ENCODE data around the gene SH3PXD2A. TPM values are rescaled to one million over a fixed set of nuclear protein-coding genes. Genes with fewer than 3 reads are reported as not detected.

The SH3PXD2A gene
- total and polyA plus RNA-seq, 10 of the 15 experiments (the other 5 are each of a cell fraction or from before 2014, with no cell fraction given) = 0.63 to 14.0 (median 4.4) TPM

- no peak for DNase-seq (ENCODE audit: low read depth, low spot score)
- no peak for ATAC-seq
- Histone ChIP-seq H3K9me3 (replicated peaks; ENCODE audit: control insufficient read depth, insufficient read depth, low read length) (no peaks in the 10 kb centered on the region), H3K9ac (ENCODE audit: control insufficient read depth, insufficient read depth, low read length) (no peak overlapping the region), H3K4me2 (ENCODE audit: control insufficient read depth, insufficient read depth) (no peak overlapping the region), H3K4me1 (ENCODE audit: control insufficient read depth, insufficient read depth, low read length) (no peaks in the 10 kb centered on the region), H2AFZ (ENCODE audit: control insufficient read depth, low read depth, low read length) (no peak overlapping the region), H3K4me3 (no peak overlapping the region), H4K20me1 (ENCODE audit: control insufficient read depth, insufficient read depth) (no peaks in the 10 kb centered on the region), H3K27me3 (replicated peaks in 1 of 2; ENCODE audit: control insufficient read depth in 2 of 2, insufficient read depth in 2 of 2, low read length in 1 of 2) (no peaks in the 10 kb centered on the region), H3K36me3 (ENCODE audit: control insufficient read depth in 2 of 2, insufficient read depth in 2 of 2, low read length in 1 of 2) (peaks cover 5 to 8% of the 10 kb centered on the region in 2 experiments; a peak in 3 of 4 replicates), H3K27ac (ENCODE audit: control insufficient read depth, insufficient read depth) (no peak overlapping the region), H3K79me2 (ENCODE audit: control insufficient read depth, insufficient read depth, low read length) (no peaks in the 10 kb centered on the region)
- no peak for FAIRE-seq
- SMC1A ChIA-PET (ENCODE audit: uncharacterized antibody, unreplicated experiment) = no interaction called here
- WGBS (ENCODE audit: insufficient coverage, insufficient replicate concordance, low lambda C conversion rate, missing lambda C conversion rate) = 71% methylated on average over 7 of the region's 7 CpGs
- RAD21 ChIA-PET (ENCODE audit: unreplicated experiment) = no interaction called here
- in situ Hi-C loops (cut with MboI) (loop anchor here (10.0 kb wide), 1 partner anchor 84 kb away; no protein-coding TSS in a partner anchor), intact Hi-C loops (cut with micrococcal nuclease; ENCODE audit: unreplicated experiment) (no loop called here)
- TF ChIP-seq NFIC (IDR thresholded peaks at IDR 0.05; ENCODE audit: low read depth, low read length) (no peak), CUX1 (IDR thresholded peaks at IDR 0.05; ENCODE audit: insufficient replicate concordance, low read depth, low read length) (no peak), ATF2 (IDR thresholded peaks at IDR 0.05; ENCODE audit: low read length) (no peak), RAD51 (IDR thresholded peaks at IDR 0.05) (no peak), SIN3A (IDR thresholded peaks at IDR 0.05; ENCODE audit: low read depth, low read length) (no peak), REST (IDR thresholded peaks at IDR 0.05; ENCODE audit: low read depth, low read length) (no peak), POLR2AphosphoS2 (IDR thresholded peaks at IDR 0.05; ENCODE audit: low read depth, low read length) (no peak), HDAC2 (IDR thresholded peaks at IDR 0.05) (no peak), GATAD2B (conservative IDR thresholded peaks at IDR 0.05; ENCODE audit: low read depth) (no peak), BCL3 (IDR thresholded peaks at IDR 0.05; ENCODE audit: borderline replicate concordance, insufficient read depth, low read depth, low read length, poor library complexity, severe bottlenecking) (no peak), GABPA (IDR thresholded peaks at IDR 0.05; ENCODE audit: low read depth) (no peak), FOXK2 (IDR thresholded peaks at IDR 0.05) (no peak)
- BruUV-seq (replicated peaks) = no TSS peak
- POLR2A ChIA-PET = no interaction called here
- CTCF ChIA-PET = no interaction called here
These were observed 254.3 kb downstream of the SH3PXD2A start for GRCh38 chr10:103600956-103601569.

Measured in GM12878 (cell line).